A549 (cell line): Measurements from ENCODE around the gene HIC2.
"Not testable (repeated sequence)": the region's sequence is repeated elsewhere in the genome, so short reads cannot be mapped to it uniquely, and the experiment has no call there.

Source experiments
- CBX8 ChIP-seq: fragments of 200-600 bp; sonication (generic); IDR thresholded peaks from 2 replicates; pipeline ENCODE4 v1.6.1; 2016
- CTCF ChIP-seq: fragments of >200 bp; sonication (Bioruptor Twin); formaldehyde crosslinking; IDR thresholded peaks from 3 replicates; pipeline ENCODE4 v1.5.1; 2016
- EP300 ChIP-seq, 2 experiments: fragments of >200 bp; sonication (Bioruptor Twin); formaldehyde crosslinking; IDR thresholded peaks; 2 replicates in 1 of 2; 3 replicates in 1 of 2; pipeline ENCODE4 v1.6.1; 2016 to 2017
- HMGXB4 ChIP-seq: fragments of 250-450 bp; sonication (Bioruptor Pico); IDR thresholded peaks from 2 replicates; pipeline ENCODE4 v1.5.0; 2021; ENCODE audit warnings: mild to moderate bottlenecking, moderate library complexity, borderline replicate concordance
- KDM5A ChIP-seq: fragments of 200-600 bp; sonication (generic); IDR thresholded peaks from 2 replicates; pipeline ENCODE4 v1.6.1; 2016; ENCODE audit warnings: antibody characterized with exemption, mild to moderate bottlenecking
- MAZ ChIP-seq: fragments of 150-350 bp; IDR thresholded peaks from 2 replicates; pipeline ENCODE4 v1.6.1; 2014; ENCODE audit warnings: antibody characterized with exemption, low read depth, low read length, borderline replicate concordance
- PBX3 ChIP-seq: IDR thresholded peaks from 2 replicates; pipeline ENCODE4 v1.6.1; 2012
- PHF8 ChIP-seq: fragments of 200-600 bp; sonication (generic); IDR thresholded peaks from 2 replicates; pipeline ENCODE4 v1.6.1; 2016; ENCODE audit warnings: low read depth, mild to moderate bottlenecking, antibody characterized with exemption, moderate library complexity, borderline replicate concordance
- POLR2A ChIP-seq: IDR thresholded peaks from 2 replicates; pipeline ENCODE4 v1.6.1; 2012; ENCODE audit warnings: mild to moderate bottlenecking, low read length
- REST ChIP-seq: fragments of 200-600 bp; sonication (generic); IDR thresholded peaks from 2 replicates; pipeline ENCODE4 v1.6.1; 2016; ENCODE audit warnings: antibody characterized with exemption, mild to moderate bottlenecking, moderate library complexity
- TP53 ChIP-seq: fragments of 250-450 bp; sonication (Bioruptor Pico); IDR thresholded peaks from 2 replicates; pipeline ENCODE4 v1.5.0; 2021; ENCODE audit warnings: mild to moderate bottlenecking, moderate library complexity

- TF ChIP-seq POLR2A; EP300 (IDR thresholded peaks at IDR 0.05); CTCF; REST; KDM5A; HMGXB4 (CRISPR knock-in tag); CBX8; MAZ; PHF8; TP53; PBX3: not testable (repeated sequence)
These were observed 51.3 kb downstream of the HIC2 start for GRCh38 chr22:21468194-21469096.
